Globus pallidus (tissue), 1 donor: Measurements from ENCODE around the gene MPG.

Source experiments
- DNase-seq: peaks from one replicate; pipeline ENCODE4 v3.0.0-alpha.2; 2015; ENCODE audit warnings: low spot score

Gene MPG

DNA sequence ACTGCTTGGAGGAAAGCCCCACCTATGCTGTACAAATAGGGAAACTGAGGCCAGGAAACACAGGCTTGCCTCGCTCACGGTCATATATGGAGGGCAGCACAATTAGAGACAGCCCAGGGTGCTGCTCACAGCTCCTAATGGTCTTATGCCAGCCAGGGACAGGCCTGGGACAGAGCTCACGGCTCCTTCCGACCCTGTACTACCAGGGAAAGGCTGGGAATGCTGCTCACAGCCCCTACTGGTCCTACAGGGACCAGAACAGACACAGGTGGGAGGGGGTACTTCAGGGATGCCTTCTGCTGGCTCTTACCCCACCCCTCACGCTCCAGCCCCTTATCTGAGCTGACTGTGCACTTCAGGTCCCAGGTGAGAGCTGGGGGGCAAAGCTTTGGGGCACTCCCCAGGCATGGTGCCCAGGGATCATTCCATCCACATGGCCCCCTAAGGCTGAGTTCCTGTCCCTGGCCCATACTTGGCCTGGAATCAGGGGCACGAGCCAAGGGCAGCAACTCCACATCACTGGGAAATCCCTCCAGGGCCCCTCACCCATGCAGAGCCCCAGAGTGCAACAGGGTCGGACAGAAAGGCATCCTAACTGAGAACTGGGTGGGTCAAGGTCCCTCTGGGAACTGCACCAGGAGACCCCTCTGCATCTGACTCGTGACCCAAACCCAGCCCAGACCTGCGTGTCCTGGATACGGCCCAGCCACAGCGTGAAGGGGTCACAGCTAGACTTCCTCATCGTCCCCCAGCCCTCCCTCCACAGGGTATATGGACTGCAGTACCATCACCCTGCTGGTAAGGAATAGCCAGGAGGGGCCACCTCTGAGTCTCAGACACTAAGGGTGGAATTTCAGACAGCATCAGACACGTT, 11.5 kb upstream of the MPG start:
- DNase-seq: no peak

DNA sequence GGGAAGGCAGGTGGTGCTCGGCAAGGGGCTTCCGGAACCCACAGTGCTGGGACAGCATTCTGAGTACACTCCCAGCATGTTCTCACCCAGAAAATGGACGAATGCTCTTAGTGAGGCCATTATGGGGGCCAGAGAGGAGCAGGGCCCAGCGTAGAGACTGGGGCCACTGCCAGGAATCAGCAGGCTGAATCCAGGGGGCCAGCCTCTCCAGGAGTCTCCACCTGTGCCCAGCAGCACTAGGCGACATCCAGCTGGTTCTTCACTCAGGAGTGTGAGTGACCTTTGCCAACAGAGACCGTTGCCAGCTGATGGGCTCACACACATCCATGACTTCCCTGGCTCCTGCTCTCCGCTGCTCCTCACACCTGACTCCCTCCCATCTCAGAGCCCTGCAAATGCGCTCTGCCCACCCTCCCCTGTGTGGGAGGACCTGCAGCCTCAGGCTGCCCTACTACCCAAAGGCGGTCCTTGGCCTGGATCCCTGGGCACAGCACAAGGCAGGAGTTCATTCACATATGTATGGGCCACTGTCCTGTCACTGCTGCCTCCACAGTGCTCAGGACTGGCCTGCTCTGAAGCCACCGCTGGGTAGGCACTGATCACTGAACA, 10.7 kb upstream of the MPG start:
- no peak for DNase-seq

DNA sequence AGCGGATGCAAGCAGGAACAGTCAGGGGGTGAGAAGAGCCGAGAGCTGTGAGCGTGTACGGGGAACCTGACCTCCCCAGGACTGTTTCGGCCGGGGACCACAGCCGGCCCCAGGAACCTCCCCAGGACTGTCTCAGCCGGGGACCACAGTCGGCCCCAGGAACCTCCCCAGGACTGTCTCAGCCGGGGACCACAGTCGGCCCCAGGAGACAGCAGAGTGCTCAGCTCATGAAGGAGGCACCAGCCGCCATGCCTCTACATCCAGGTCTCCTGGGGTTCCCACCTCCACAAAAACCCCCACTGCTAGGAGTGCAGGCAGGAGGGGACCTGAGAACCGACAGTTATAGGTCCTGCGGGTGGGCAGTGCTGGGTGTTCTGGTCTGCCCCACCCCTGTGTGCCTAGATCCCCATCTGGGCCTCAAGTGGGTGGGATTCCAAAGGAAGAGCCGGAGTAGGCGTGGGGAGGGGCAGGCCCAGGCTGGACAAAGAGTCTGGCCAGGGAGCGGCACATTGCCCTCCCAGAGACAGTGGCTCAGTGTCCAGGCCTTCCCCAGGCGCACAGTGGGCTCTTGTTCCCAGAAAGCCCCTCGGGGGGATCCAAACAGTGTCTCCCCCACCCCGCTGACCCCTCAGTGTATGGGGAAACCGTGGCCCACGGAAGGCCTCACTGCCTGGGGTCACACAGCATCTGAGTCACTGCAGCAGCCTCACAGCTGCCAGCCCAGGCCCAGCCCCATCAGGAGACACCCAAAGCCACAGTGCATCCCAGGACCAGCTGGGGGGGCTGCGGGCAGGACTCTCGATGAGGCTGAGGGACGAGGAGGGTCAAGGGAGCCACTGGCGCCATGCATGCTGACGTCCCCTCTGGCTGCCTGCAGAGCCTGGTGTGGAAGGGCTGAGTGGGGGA, 9.9 kb upstream of the MPG start:
- no peak for DNase-seq

DNA sequence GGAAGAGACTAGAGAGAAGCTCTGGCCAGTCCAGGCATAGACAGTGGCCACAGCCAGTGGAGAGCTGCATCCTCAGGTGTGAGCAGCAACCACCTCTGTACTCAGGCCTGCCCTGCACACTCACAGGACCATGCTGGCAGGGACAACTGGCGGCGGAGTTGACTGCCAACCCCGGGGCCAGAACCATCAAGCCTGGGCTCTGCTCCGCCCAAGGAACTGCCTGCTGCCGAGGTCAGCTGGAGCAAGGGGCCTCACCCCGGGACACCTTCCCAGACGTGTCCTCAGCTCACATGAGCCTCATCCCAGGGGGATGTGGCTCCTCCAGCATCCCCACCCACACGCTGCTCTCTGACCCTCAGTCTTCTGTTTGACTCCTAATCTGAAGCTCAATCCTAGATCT, 8.8 kb upstream of the MPG start:
- no peak for DNase-seq

DNA sequence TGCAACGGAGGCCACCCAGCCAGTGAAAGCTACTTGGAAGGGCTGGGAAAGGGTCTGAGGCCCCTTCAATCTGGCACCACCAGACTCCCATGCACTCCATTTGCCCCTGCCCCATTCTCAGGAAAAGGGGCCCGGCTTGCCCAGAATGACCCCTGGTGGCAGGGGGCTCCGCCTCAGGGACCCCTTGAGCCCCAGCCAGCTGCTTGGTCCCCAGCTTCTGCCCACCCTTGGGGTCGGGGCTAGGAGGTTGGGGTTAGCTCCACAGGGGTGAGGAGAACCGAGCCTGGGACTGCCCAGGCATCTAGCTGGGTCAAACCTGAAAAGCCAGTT, 6.8 kb upstream of the MPG start:
- no peak for DNase-seq

DNA sequence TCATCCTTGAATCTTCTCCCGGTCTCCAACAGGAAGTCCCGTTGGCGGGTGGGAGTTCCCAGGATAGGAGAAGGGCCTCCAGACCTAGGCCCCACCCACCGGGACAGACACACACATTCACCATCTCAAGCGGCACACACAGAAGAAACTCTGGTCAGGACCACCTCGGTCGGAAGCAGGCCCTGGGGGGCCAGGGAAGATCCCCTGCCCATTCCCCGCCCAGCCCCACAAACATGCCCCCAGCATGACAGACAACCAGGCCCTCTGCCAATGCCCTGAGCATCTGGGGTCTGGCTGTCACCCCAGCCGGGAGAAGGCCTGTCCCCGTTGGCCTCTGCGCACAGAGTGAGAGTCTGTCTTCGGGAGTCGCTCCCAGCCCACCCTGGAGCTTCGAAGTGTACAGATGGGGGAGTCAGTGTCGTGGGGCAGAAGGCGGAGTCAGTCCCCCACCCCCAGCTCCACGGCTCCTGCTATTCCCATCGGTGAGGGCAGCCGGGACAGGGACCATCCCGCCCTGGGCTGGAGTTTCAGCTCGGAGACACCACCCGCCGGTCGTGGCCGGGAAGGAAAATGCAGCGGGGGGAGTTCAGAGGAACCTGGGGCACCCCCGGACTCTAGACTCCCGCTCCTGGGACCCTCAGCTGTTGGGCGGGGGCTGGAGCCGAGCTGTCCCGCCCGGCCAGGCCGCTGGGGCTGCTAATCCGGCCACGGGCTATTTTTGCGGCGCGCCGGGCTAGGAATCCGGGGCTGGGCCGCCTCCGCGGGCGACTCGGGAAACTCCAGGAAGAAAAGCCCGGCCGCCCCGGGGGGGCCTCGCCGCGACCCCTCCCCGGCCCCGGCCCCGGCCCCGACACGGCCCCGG, 6.3 kb upstream of the MPG start:
- DNase-seq: no peak

DNA sequence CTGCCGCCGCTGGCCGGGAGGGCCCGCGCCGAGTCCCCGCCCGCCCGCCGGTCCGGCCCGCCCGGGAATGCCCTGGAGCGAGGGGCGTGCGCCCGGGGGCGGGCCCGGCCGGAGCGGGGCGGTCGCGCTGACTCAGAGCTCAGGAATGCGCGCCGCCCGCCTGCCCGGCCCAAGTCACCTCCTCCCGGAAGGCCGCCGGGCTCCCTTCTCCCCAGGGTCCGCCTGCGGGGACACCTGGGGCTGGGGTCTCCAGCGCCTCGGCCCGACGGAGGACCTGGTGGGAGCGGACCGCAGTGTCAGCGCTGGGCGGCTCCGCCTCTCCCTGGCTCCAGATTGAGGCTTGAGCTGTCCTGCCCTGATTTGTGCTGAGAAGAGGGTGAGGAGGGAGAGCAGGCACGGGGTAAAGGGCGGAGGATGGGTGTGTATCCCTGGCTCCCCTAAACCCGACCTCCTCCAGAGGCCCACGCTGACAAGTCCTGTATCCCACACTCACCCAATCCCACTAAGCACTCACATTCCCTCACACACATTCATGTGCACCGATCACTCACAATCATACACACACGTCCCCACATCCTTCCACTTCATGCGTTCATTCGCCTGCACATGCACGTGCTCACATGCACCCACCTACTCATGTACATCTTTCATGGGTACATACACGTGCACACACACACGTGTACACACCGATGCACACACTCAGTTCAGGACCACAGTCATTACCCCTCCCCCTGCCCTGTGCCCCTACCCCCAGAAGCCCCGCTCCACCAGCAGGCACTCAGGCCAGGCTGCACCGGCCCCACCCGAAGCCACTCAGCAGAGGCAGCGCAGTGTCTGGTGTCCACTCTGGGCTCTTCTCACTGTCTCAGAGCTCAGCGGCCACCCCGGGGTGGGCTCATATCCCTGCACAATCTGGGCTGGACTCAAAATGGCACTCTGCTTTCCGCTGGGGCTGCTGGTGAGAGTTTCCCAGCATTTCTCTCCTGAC, 5.2 kb upstream of the MPG start, which contains the start of gene RHBDF1:
TSS of gene RHBDF1 (minus strand) at position 71 of the 988 bp plus-strand sequence. CDS start 7,616 bp downstream, outside the sequence.
- no peak for DNase-seq

DNA sequence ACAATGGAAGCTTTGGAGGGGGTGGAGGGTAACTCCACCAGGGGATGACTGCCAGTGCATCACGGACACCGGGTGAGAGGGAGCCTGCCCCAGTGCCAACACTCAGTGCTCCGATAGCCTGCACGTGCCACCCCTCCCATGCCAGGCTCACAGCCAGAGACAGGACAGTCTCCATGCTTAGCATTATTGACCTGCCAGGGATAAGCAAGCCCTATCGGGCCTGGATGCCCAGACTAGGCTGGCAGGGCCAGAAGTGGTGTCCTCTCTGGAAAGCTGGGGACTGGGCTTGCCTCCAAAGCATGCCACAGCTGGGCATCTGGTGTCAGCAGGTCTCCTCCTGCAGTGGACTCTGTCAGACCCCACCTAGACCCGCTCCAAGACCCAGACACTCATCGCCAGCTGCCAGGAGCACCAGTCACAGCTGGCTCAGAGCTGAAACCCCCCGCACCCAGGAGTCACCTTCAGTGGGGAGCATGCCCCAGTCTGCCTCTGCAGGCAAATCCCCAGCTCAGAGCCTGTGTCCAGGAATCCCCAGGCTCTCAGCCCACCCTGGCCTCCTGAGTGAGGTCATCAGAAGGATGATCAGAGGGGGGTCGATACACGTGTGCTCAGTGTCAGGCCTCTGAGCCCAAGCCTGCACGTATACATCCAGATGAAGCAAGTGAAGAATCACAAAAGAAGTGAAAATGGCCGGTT, 3.8 kb upstream of the MPG start:
- DNase-seq: no peak

DNA sequence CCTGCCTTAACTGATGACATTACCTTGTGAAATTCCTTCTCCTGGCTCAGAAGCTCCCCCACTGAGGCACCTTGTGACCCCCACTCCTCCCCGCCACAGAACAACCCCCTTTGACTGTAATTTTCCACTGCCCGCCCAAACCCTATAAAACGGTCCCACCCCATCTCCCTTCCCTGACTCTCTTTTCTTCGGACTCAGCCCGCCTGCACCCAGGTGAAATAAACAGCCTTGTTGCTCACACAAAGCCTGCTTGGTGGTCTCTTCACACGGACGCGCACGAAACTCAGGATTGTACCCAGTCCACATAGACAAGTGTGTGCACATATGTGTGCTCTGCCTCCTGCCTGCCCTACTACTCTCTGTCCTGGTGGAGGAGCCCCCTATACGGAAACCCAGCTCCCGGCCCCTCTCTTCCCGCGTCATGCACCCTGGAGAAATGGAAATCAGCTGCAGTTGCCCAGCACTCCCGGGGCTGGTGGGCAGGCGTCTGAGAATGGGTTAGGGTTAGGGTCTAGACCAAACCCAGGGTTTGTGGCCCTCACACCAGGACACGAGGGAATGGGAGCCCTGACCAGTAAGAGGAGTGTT, 3.2 kb upstream of the MPG start:
- no peak for DNase-seq

DNA sequence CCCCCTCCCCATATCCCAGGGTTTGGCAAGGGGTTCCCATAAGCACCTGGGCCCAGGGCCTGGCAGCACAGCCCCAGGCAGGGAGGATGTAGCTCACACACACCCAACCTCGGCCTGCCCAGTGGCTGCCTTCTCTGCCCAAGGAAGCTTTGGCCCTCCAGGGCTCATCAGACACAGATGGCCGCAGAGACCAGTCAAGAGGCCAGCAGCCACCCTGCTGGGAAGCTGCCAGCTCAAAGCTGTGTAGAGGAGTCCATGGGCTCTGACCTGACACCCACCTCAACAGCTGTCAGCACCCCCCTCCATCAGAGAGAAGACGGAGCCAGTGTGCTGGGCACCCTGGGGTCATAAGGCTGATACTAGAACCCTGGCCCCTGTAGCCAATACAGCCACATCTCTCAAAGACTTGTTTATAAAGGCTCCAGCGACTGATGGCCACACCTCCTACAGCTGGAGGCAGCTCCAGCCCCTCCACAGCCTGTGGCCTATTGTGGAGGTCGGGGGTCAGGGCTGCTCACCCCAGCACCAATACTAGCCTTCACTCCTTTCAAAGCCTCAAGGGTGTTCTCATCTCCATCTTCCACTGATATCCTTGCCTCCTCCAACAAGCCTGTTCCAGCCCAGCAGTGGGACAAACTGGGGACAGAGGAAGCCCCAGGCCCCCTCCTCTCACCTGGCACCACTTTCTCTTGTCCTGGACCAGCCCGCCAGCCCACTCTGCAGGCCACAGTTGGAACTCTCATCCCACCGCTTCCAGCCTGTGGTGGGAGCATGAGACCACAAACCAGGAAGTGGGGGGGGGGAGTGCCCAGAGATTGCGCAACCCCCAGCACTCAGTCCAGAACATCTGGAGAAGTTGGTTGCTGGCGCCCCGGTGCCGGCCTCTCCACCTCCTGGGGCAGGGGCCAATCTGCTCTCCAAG, 2.2 kb upstream of the MPG start:
- DNase-seq: no peak

DNA sequence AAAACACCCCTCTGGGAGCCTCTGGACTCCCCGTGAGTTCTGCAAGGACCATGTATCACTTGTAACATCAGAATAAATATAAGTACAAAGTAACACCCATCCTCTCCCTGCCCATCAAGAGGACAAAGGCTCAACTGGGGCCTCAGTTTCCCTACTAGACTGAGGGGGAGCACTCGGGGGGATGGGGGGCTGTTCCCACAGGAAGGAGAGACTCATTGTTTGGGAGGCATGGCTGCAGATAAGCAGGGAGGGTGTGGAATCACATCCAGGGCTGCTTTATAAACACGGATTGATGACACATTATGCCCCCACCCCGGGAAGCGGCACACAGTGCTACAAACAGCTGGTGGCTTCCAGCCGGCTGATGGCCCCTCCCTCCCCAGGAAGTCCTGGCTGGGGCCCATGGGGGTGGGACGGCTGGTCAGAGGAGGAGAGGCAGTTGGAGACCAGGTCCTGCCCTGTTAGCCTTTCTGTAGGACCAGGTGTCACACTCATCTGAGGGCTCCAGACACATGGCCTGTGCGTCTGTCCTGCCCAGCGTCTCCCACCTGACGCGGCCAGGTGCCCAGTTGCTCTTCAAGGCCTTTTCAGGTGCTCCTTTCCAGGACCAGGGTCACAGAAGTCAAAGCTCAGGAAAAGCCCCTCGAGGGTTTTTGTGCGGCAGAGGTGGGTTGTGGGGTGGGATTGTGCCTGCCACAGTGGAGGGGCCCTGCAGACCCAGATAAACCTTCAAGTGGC, 1.3 kb upstream of the MPG start:
- no peak for DNase-seq

DNA sequence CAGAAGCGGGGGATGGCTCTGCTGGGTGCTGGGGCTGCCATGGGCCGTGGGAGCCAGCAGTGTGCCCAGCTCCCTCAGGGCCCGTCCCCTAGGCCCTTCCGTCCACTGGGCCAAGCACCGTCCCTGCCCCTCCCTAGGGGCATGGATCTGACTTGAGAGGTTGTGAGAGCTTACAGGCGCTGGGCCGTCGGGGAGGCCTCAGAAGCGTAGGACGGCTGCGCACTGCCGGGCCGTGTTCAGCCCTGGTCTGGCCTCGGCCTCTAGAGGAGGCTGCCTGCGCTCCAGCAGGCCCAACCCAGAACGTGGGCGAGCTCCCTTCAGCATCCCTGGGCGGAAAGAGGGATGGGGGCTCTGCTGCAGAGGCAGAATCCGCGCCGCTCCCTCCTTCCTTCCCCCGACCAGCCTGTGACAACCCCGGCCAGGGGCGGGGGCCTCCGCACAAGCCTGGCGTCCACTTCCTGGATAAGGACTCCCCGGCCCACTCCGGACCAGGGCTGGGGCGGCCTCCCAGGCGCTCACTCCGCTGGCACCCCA, 685 bp upstream of the MPG start:
- no peak for DNase-seq

DNA sequence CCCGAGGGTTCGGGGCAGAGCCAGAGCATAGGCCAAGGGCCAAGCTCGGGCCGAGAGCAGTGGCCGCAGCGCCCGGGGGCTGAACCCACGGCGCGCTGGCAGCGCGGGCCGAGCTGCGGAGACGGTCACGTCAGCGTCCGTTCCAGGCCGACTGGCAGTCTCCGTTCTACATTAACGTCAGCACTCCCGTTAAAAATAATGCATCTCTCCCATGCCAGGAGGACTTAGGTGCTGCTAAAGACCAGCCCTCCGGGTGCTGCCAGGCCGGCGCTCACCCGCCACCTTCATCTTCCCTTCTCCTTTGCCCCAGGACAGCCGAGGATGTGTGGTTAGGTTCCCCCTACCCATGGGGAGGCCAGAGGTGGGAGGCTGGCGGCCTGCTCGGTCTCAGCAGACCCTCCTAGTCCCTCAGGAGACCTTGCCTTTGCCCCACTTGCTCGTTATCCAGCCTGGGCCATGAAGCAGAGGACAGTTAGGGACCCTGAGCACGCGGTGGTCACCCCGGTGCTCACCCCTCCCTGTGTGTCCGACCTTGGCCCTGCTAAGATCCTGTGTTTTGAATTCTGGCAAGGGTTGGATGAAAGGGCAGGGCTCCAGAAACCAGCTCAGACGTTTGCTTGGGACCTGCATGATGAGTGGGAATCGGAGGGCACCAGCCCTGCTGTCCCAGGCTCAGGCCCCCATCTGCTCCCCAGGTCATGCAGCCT, 572 bp downstream of the MPG start:
- DNase-seq: no peak

DNA sequence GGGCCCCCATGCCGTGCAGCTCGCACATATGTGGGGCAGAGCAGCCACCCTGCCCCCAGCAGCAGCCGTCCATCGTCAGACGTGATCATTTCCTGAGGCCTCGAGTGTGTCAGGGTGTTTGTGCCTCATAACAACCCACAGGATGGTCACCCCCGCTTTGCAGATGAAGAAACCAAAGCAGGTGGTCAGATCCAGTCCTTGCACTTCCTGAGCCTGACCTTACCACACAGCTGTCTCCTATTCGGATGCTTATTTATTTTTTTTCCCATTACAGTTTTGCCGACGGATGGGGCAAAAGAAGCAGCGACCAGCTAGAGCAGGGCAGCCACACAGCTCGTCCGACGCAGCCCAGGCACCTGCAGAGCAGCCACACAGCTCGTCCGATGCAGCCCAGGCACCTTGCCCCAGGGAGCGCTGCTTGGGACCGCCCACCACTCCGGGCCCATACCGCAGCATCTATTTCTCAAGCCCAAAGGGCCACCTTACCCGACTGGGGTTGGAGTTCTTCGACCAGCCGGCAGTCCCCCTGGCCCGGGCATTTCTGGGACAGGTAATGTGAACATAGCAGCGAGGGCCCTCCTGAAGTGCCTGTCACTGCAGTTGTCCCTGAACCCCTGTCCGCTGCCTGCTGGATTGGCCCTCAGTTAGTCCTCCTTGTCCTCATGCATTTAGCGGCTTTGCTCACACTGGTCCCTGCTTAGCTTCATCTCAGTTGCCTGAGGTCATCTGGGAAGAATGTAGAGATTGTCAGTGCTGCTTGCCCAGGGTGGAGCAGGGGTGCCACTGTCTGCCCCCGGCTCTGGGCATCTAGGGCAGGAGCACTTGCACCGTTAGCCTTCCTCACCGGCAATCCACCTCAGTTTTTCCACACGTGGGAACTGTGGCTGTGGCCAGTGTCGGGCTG, 1.4 kb downstream of the MPG start:
- no peak for DNase-seq

DNA sequence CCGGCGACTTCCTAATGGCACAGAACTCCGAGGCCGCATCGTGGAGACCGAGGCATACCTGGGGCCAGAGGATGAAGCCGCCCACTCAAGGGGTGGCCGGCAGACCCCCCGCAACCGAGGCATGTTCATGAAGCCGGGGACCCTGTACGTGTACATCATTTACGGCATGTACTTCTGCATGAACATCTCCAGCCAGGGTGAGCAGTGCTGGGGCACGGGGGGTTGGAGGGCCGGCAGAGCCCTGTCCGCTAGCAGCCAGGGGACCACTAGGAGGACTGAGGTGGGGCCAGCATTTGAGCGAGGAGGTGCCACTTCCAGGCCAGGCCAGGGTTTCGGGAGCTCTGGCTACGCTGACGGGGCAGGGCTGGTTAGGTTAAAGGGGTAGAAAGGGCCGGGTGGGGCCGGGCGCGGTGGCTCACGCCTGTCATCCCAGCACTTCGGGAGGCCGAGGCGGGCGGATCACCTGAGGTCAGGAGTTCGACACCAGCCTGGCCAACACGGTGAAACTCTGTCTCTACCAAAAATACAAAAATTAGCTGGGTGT, 5.1 kb downstream of the MPG start:
- DNase-seq: no peak
